CD4-positive, alpha-beta T cell treated with Interferon alpha-2 for 1 hour (primary cell): ENCODE measurements around the gene ARAP2.
A peak's percentile ranks its signal among the peaks of the same experiment; 100 is the strongest.

Source experiments
- DNase-seq, 2 donors: peaks; one replicate each; pipeline ENCODE4 v3.0.0-alpha.2; 2020 to 2022

Gene ARAP2, protein sequence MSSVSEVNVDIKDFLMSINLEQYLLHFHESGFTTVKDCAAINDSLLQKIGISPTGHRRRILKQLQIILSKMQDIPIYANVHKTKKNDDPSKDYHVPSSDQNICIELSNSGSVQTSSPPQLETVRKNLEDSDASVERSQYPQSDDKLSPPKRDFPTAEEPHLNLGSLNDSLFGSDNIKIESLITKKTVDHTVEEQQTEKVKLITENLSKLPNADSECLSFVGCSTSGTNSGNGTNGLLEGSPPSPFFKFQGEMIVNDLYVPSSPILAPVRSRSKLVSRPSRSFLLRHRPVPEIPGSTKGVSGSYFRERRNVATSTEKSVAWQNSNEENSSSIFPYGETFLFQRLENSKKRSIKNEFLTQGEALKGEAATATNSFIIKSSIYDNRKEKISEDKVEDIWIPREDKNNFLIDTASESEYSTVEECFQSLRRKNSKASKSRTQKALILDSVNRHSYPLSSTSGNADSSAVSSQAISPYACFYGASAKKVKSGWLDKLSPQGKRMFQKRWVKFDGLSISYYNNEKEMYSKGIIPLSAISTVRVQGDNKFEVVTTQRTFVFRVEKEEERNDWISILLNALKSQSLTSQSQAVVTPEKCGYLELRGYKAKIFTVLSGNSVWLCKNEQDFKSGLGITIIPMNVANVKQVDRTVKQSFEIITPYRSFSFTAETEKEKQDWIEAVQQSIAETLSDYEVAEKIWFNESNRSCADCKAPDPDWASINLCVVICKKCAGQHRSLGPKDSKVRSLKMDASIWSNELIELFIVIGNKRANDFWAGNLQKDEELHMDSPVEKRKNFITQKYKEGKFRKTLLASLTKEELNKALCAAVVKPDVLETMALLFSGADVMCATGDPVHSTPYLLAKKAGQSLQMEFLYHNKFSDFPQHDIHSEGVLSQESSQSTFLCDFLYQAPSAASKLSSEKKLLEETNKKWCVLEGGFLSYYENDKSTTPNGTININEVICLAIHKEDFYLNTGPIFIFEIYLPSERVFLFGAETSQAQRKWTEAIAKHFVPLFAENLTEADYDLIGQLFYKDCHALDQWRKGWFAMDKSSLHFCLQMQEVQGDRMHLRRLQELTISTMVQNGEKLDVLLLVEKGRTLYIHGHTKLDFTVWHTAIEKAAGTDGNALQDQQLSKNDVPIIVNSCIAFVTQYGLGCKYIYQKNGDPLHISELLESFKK (N-terminal part only)

DNA sequence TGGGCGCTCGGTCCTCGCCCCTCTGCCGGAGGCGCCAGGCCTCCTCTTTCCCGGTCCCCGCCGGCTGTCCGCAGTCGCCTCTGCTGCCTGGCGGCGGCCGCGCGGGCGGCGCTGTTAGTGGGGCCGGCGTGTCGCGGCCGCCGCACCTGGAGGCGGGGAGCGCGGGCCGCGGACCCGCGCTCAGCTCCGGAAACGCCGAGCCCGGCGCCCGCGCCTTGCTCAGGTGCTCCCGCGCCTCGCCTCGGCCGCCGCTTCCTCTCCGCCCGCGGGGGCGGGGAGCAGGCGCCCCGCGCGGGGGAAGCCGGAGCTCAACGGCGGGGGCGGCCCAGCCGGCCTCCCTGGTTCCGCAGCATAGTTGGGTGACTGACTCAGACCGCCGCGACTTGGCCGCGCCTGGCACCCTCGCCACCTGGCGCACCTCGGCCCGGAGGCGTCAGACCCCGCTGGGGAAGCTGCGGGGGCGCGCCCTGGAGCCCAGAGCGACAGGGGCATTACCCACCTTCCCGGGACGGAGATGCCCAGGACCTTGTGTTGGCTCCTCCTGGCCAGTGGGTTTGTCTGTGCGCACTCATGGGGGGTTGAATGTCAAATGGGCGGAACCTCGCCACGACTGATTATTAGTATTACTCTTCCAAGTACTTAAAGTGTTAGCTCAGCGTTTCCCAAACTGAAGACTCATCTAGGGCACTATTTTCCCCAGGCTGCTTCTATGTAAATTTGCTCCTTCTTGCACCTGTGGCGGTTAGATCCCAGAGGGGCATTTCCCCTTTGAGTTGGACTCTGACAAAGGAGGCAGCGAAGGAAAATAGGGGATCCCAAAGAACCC, at the start of gene ARAP2:
Gene ARAP2, minus strand, starts transcription at position 258 of the 826 bp plus-strand sequence. CDS start 15,028 bp downstream, outside the sequence.
- peak; percentile 76 to 82 for DNase-seq

DNA sequence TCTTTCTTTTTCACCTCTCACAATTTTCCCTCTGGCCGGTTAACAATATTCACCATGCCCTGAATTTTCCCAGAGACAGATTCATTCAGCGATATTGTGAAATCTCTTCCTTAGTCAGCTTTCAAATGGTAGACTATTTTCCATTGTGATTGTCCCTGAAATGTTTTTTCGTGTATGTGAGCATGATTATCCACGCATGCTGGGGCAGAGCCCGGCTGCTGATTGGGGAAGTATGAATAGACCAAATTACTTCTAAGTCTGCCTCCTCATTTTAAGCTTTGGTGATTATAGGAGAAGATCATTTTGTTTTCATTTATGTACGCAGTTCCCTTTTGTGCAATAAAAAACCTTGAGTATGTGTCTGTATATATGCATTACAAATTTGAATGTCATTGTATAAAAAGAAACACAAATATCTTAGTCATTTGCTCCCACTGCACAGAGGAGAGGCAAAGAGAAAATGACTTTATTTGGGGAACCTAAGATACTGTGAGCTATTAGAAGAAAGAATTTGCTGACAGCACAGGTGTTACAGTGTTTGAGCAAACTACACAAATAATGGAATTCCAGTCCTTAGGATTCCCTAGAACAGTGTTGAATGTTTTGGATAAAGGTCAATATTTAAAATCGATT, 48.4 kb upstream of the ARAP2 start:
- DNase-seq, result no peak

DNA sequence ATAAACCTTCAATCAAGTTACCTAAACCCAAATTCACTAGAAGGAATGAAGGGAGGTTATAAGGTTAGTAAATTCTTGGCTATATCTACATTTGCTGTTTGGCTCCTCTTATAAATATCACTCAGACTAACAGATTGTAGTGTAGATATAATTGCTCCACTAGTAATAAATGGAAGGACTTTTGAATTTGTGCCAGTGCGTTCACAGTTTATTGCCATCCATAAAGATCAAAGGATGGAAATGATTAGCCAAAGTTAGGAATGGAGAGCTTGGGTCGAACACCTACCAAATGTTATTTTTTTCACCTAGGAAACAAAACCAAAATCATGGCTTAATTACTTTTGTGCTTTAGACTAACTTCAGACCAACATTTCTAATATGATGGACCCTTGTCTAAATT, 46.3 kb upstream of the ARAP2 start:
- DNase-seq, result no peak

DNA sequence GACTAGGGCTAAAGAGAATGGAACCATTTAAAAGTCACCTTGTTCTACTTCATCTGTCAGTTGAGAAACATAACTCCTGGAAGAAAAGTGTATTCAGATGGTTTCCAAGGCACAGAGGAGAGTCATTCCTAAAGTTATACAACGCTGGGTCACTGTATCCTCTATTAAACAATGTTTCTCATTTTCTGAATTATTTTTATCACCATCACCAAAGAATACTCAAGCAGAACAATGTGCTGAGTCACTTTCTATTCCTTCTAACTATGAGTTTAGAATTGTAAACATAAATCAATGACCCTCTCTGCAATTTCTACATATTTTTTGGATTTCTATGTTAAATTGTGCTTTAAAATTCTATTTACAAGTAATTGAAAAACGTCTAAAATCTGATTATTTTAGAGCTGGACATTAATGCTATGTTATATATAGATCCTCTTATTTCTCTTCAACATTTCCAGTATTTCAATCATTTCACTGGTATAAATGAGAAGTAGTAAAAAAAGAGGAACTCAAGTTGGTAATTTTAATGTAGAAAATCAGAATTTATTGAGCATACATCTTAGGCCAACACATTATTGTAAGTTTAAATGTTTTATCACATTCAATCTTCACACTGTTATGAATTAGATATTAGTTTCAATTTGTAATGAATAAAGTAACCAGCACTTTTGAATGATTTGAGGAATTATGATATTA, 44.6 kb upstream of the ARAP2 start:
- no peak for DNase-seq

DNA sequence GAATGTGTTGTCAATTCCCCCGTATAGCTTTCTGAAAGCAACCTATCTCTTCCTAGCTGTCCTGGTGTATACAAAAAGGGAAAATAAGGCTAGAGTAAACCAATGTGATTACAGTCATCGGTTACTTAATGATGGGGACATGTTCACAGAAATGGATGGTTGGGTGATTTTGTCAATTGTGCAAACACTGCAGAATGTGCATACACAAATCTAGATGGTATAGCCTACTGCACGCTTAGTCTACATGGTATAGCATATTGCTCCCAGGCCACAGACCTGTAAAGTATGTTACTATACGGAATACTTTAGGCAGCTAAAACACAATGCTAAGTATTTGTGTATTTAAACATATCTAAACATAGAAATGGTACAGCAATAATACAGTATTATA, 42.2 kb upstream of the ARAP2 start:
- DNase-seq, result no peak

DNA sequence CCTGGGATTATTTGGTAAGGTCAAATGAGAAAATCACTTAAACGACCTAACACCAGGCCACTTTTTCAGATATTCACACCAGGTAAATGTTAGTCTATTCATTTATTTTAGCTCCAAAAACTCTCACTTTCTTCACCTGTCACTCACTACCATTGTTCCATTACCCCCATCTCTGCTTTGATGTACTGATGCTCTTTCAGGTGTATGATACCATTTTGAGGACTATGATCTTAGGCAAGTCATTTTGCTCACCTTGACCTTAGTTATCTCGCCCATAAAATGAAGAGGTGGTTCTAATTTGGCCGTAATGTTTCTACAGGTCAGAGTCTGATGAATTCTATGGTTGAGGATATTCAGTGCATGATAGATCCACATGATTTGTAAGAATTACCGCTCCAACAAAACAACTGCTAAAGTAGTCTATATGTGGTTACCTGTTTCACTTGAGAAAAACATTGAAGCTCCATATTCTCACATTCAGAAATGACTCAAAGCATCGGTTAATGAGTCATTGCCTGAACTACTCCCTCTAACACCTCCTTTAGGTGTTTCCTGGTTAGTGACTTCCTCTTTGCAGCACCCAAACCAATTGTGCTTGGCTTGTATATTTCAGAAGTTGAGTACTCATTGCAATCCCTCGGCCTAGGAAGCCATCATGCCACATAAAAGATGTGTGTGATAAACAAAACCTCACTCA, 41.6 kb upstream of the ARAP2 start:
- peak; percentile 60 to 88 for DNase-seq

DNA sequence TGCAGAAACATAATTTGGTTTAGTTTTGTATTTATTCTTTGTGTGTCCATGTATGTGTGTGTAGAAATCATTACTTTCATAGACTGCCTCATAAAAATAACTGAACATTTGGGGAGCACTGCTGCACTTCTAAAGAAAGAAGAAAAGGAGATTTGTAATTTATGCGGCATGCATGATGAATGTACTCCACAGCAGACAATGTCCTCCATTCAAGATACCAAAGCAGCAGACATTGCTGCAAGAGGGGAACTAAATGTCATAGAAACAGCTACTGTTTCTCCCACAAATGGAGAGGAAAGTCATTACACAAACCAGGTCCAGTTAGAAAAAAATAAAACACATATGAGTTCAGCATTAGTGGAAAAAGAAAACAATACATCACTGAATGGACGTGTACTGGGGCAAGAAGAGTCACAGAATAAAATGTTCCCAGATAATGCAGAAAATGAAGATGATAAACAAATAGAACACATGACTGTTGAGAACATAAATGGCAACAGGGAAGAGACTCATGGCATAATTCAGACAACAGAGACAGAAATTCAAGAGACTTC, 39.7 kb upstream of the ARAP2 start:
- DNase-seq, result peak in 1 of 2 donors; percentile 13

DNA sequence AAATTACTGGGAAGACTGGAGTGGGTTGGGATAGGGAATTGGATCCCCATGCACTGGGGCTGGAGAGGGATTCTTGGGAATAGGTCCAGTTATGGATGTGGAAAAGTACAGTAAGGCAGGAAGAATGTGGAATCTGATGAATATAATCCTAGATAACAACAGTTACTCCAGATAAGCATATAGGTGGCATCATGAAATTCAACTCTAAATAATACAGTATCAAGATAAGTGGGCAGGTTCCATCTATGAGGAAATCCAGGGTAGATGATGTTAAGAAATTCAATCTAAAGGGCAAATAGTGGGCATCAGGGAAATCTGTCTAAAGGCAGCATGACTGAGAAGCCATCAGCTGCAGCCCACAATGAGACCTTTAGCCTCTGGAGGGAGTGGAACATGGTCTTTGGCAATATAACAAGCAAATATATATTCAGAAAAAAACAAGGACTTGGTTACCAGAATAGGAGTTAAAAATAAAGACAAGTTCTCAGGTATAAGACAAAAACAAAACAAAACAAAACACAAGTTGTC, 38.3 kb upstream of the ARAP2 start:
- peak in 1 of 2 donors; percentile 7 for DNase-seq

DNA sequence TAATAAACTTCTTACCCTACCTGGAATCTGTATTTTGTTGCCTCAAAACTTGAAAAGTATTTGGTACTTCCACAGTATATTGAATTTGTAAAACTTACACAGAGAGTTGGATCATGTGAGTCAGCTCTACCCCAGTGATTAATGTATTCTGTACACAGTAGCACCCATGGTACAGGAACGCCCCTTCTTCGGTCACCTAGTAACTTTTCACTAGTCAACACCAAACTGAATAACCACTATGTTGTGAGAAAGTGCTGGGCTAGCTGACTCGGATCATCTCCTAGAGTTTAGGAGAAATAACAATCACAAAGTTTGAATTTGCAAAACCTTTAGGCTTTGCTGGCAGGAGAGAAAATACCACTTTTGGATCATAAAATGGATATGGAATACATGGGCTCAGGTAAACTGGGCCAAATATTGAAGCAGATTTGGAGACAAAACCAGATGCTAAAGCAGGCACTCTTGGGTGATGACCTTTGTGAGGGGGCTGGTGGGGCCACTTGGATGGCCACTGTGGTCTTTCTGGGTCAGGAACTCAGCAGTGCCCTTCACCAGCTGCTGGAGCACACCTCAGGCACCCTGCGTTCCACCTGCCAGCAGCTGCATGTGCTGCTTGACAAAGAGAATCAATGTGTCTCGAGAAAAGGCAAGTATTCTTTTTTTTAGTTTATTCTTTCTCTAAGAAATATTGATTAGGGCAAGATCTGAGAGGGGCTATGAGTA, 37.2 kb upstream of the ARAP2 start, which contains the start of gene DTHD1:
Gene DTHD1, plus strand, starts transcription at position 233 of the 723 bp plus-strand sequence. Its CDS starts 143 bp downstream, at position 376.
- peak; percentile 54 to 72 for DNase-seq

DNA sequence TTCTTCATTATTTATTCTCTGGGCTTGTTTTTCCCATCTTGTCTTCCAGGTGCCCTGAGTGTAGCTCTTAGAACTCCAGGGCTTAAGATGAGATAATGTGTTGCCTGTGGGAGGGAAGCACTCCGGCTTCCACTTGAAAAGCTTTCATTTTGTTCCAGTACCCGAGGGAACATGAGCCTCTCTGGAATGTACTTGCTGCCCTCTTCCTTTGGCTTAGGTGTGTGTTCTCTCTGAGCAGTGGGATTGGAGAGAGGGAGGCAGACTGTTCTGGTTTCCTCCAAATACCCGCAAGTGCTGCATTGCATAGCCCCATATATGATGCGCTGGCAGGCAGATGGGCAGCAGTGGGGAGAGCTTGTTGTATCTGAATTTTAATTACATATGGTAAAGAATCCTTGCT, 36.2 kb upstream of the ARAP2 start:
- DNase-seq, result peak in 1 of 2 donors; percentile 18

DNA sequence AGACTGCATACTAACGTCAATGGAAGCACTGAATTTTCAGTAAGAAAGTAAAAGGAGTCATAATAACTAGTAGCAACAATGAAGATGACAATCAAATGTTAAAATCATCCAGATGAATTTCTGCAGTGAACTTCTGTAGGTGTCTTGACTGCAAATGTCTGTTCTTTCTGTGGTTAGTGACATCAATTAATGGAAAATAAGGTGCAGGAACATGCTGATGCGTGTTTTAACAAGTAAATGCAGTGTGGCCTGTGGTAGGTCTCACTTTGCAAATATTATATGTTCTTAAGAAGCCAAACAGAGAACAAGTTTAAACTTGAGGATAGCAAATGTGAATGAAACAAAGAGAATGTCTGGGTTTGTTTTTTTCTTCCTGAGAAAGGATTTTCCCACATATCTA, 34.5 kb upstream of the ARAP2 start:
- no peak for DNase-seq

DNA sequence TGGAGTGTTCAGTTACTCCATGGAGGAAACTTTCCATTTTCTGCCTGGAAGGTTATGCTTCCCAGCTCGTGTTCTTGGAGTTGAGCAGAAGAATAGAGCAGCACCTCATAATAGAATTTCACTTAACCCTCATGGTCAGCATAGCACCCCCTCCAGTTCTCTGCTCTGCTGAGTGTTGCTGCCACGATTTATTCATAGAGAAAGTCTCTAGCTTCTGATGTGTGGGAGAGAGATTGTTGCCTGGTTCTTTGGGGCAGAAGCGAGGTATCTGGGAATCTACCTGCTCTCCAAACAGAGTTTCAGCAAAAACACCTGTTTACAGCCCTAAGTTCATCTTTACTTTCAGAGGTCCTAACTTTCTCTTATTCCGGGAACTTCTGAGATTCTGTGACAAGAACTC, 33.2 kb upstream of the ARAP2 start:
- DNase-seq, result no peak

DNA sequence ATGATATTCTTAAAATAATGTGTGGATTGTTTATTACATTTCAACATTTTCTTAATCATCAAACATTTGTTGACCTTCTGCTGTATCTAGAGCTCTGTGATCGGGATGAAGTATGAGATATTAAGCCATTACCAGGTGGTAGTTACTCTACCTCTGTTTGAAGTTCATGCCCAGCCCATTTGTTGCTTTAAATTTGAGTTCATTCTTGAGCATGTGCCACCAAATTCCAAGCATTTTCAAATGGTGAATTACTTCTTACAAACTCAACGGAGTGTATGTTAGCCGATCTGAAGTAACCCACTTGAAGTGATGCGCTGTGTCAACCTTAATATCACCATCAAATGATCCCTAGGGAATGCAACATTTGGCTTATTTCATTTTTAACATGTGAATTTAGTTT, 29.8 kb upstream of the ARAP2 start:
- DNase-seq, result no peak

DNA sequence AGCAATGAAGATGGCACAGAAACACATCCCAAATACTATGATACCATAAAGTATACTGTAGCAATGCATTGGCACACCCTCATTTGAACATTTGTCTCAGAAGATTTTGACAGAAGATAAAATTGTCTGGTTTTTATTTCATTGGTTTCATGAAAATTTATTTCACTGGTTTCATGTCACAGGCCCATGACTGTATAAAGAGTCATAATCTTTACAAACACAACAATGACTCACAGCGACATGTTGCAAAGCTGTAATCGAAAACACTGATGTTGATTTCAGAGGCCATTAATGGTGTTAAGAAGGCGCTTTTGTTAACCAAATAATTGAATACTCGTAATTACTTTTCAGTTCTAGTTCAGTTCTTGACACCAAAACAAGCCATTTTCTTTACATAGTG, 29.0 kb upstream of the ARAP2 start:
- no peak for DNase-seq

DNA sequence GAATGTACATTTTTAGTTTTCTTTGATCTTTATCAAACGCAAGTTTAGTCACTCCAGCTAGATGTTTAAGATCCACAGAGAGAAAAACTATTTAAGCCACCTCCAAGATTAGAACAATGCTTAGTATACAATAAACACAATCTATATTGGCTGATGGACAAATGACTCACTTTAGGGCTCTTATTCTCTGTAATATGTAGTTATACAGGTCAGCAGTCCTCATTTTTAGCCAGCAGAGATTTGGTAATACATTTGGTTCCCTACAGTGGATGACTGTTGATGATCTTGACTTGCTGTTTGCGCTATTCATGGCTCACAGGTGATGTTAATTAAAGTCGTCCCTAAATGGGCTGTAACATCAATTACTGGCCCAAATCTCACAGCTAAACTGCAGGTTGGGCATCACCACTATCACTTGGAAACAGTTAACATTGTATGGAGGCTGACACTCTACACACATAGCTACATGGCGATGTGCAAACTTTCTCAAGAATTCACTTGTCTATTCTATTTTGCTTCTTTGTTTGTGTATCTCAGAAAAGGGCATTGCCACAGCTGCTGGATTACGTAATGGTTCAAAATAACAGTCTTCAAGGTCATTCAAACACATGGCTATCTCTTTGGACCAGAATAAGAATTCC, 25.3 kb upstream of the ARAP2 start:
- no peak for DNase-seq

DNA sequence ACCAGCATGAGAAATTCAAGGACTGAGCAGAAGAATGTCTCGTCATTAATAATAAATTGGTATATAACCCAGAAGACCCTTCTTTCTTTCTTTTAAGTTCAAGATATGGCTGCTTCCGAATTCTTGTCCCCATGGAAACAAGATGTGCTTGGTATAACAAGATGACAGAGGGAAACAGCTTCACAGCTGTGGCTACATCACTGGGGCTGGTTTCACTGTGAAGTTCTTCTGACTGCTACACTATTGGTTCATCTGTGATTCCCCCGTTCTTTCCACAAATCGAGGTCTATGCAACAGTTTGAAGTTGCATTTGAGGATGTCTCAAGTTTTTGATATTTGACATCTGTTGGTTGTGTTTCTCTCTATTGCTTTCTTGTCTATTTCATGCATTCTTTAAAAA, 24.8 kb upstream of the ARAP2 start:
- DNase-seq, result peak; percentile 73 to 82

DNA sequence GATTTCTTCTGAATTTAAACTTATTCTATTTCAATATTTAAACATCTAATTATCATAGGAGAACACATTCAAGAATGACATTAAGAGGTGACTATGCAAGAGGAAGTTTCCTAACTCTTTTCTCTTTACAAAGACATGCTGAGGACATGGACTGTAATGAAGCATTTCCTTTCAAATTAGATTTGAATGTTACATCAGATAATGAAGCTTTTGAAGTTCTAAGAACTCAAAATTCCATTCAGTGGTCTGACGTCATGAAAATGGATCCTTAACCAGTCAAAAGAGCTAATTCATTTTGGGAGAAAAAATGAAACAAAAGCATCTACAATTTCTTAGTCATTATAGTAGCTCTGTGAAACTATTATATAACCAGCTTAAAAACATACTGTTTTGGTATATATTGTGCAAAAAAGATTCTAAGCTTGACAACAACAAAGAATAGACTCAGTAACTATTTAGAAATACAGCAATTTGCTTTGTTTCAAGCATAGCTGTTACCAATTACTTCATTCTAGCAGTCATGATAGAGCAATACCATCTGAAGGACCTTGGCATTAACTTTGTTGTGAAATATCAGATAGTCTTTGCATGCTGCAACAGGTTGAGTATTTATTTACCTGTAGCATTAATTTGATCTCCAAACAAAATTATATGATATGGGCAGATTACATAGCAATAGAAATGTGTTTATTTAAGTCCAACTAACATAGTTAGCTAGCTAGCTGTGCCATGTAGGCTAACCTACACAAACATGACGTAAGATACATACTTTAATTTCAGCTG, 23.4 kb upstream of the ARAP2 start:
- no peak for DNase-seq
